NT2/D1 (cell line): ENCODE measurements around the gene SNAPC4.

Experiments used
- SUZ12 ChIP-seq: IDR thresholded peaks from 2 replicates; pipeline ENCODE4 v1.6.1; 2011; ENCODE audit not compliant: insufficient read length, insufficient read depth; ENCODE audit errors: extremely low read depth
- YY1 ChIP-seq: IDR thresholded peaks from 2 replicates; pipeline ENCODE4 v1.6.1; 2011; ENCODE audit not compliant: insufficient read length, insufficient read depth
- ZNF274 ChIP-seq: IDR thresholded peaks from 2 replicates; pipeline ENCODE4 v1.6.1; 2011; ENCODE audit warnings: mild to moderate bottlenecking, low read depth, low read length

DNA sequence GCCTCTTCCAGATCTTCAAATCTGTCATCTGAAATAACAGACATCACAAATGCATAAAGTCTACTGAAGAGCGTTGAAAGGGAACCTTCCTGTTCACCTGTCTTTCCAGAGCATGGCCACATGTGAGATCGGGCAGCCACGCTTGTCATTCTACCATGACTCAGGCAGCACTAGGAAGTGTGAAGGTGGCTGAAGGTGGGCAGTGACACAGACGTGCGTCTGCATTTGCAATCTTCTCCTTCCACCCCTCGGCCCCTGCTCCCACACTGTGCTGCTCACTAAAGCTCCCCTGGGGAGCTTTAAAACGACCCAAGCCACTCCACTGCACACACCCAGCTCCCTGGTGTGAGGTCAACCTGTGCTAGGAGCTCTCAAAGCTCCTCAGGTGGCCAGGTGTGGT, 7.9 kb upstream of the SNAPC4 start:
- no peak for TF ChIP-seq YY1
- no peak for TF ChIP-seq ZNF274
- no peak for TF ChIP-seq SUZ12
